Astrocyte of the spinal cord (primary cell): Measurements from ENCODE around the gene DAPK2.
A peak's percentile ranks its signal among the peaks of the same experiment; 100 is the strongest.
"Not testable (repeated sequence)": the region's sequence is repeated elsewhere in the genome, so short reads cannot be mapped to it uniquely, and the experiment has no call there.

Source experiments
- DNase-seq: peaks from one replicate; pipeline ENCODE4 v3.0.0; 2011; ENCODE audit warnings: low read depth, low spot score
- H3K4me3 ChIP-seq: 2 replicates; pipeline ENCODE4 v1.5.1; 2011; ENCODE audit warnings: low read depth, mild to moderate bottlenecking, low read length, moderate library complexity
- CTCF ChIP-seq: IDR thresholded peaks from 2 replicates; pipeline ENCODE4 v1.5.1; 2012; ENCODE audit warnings: low read depth, mild to moderate bottlenecking, low read length, inconsistent platforms
- in situ Hi-C: cut with HindIII; loops from 2 replicates; pipeline ENCODE4 v1.10.0; 2017; ENCODE audit warnings: low sequenced_read_pairs

DAPK2 gene

DNA sequence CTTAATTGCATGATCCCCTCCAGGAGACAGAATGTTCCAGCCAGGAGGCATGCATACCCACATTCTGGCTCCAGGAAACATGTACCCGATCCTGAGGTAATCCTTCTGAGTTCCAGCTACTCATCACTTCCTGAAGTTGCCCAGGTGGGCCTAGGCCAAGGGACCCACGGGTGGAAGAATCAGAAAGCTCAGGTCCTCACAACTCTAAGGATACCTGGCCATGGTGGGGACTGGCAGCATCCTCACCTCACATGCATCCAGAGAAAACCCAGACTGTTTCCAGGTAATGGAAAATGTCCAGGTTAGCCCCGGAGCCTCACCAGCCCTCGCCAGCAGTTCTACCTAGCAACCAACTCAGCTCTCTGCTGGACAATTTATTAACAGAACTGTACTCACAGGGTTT lies 78.2 kb downstream of the DAPK2 start:
- TF ChIP-seq CTCF: no peak
- no peak for DNase-seq
- no peak overlapping the region for H3K4me3 ChIP-seq
- in situ Hi-C loops: no loop called here

GRCh38 chr15:63967616-63968015 lies 78.7 kb downstream of the DAPK2 start:
- no peak for DNase-seq
- no peak overlapping the region for H3K4me3 ChIP-seq
- in situ Hi-C loops: no loop called here
- TF ChIP-seq CTCF: no peak

GRCh38 chr15:63962947-63963721 lies 83.2 kb downstream of the DAPK2 start:
- H3K4me3 ChIP-seq, in situ Hi-C loops, DNase-seq: not testable (repeated sequence)

- no peak for DNase-seq
- in situ Hi-C loops: no loop called here
These were observed 92.8 kb downstream of the DAPK2 start for GRCh38 chr15:63953524-63953923.

DNA sequence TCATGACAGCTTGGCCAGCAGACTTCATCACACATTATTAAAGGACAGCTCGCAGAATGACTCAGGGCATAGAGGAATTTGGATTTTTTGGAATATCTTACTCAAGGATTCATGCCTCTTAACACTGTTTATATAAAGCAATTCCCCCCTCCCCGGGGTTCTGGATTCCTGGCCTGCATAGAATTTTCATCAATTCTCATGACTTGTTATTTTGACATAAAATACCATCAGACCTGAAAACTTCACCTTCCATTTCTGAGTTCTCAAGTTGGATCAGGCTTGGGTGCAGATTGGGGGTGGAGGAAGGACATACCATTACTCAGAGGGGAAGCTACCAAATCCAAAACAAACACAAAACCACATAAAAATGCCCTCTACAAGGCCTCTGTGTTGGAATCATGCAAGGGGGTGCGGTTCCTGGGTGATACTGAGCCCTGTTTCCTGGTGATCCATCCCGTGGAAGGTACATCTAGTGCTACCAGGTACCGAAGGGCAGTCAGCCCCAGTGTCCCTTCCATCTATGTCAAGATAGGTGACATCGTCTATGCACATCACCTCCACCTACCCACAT lies 95.3 kb downstream of the DAPK2 start:
- in situ Hi-C loops: no loop called here
- H3K4me3 ChIP-seq: no peak overlapping the region
- TF ChIP-seq CTCF: no peak
- DNase-seq: peak; percentile 80

More at GRCh38 chr15:63953524-63953923, 92.8 kb downstream of the DAPK2 start:
- TF ChIP-seq CTCF: no peak
- H3K4me3 ChIP-seq: no peak overlapping the region

- H3K4me3 ChIP-seq: no peak overlapping the region
- in situ Hi-C loops: no loop called here
- no peak for TF ChIP-seq CTCF
- no peak for DNase-seq
These were observed 97.3 kb downstream of the DAPK2 start for GRCh38 chr15:63948971-63949370.

GRCh38 chr15:63948436-63948835 lies 97.8 kb downstream of the DAPK2 start:
- no peak for TF ChIP-seq CTCF
- H3K4me3 ChIP-seq: no peak overlapping the region
- DNase-seq: no peak
- in situ Hi-C loops: no loop called here
